GM21786 (cell line): ENCODE data around the gene TUBG2.
"Not testable (repeated sequence)": the region's sequence is repeated elsewhere in the genome, so short reads cannot be mapped to it uniquely, and the experiment has no call there.

Experiments
- ATAC-seq: cut with Tn5 transposase; IDR thresholded peaks from one replicate; pipeline ENCODE4 v1.9.1; 2021; ENCODE audit not compliant: unreplicated experiment

The TUBG2 gene

GRCh38 chr17:42653179-42654124, 5.6 kb upstream of the TUBG2 start:
- no peak for ATAC-seq

- ATAC-seq, result no peak
Measured at GRCh38 chr17:42655528-42655927, 3.6 kb upstream of the TUBG2 start.

- no peak for ATAC-seq
Measured at GRCh38 chr17:42657824-42658588, 1.1 kb upstream of the TUBG2 start.

- ATAC-seq, result not testable (repeated sequence)
Measured at GRCh38 chr17:42659932-42660274, 819 bp downstream of the TUBG2 start.

GRCh38 chr17:42660692-42661345, 1.7 kb downstream of the TUBG2 start:
- ATAC-seq, result no peak

- ATAC-seq, result no peak
Measured at GRCh38 chr17:42665581-42666001, 6.5 kb downstream of the TUBG2 start.

GRCh38 chr17:42666126-42666525, 7.0 kb downstream of the TUBG2 start:
- not testable (repeated sequence) for ATAC-seq

GRCh38 chr17:42667088-42667951, 8.2 kb downstream of the TUBG2 start:
- ATAC-seq, result no peak

GRCh38 chr17:42669705-42669976, 10.6 kb downstream of the TUBG2 start:
- no peak for ATAC-seq

- ATAC-seq, result no peak
Measured at GRCh38 chr17:42669977-42670788, 11.1 kb downstream of the TUBG2 start.

GRCh38 chr17:42670789-42671657, 11.9 kb downstream of the TUBG2 start:
- ATAC-seq, result no peak

GRCh38 chr17:42672038-42672437, 13.0 kb downstream of the TUBG2 start:
- no peak for ATAC-seq

GRCh38 chr17:42673266-42673884, 14.3 kb downstream of the TUBG2 start:
- ATAC-seq, result no peak

GRCh38 chr17:42673885-42674754, 15.0 kb downstream of the TUBG2 start:
- ATAC-seq, result no peak

- ATAC-seq, result no peak
Measured at GRCh38 chr17:42674755-42675347, 15.8 kb downstream of the TUBG2 start.

- ATAC-seq, result no peak
Measured at GRCh38 chr17:42675348-42675964, 16.4 kb downstream of the TUBG2 start.

GRCh38 chr17:42675965-42676423, 16.9 kb downstream of the TUBG2 start:
- no peak for ATAC-seq
